ENCODE measurements around the gene CCDC157. TPM values are rescaled to one million over a fixed set of nuclear protein-coding genes. Genes with fewer than 3 reads are reported as not detected.

Gene CCDC157
- total RNA-seq, 1 experiment from 2014 or later: 2.2 TPM

- in situ Hi-C loops (cut with HindIII; ENCODE audit: low pct_unique_long_range_greater_than_20kb, low sequenced_read_pairs): no loop called here
- no peak for DNase-seq (ENCODE audit: low read depth)
Observed at GRCh38 chr22:30344447-30345200, 12.2 kb upstream of the CCDC157 start.

DNA sequence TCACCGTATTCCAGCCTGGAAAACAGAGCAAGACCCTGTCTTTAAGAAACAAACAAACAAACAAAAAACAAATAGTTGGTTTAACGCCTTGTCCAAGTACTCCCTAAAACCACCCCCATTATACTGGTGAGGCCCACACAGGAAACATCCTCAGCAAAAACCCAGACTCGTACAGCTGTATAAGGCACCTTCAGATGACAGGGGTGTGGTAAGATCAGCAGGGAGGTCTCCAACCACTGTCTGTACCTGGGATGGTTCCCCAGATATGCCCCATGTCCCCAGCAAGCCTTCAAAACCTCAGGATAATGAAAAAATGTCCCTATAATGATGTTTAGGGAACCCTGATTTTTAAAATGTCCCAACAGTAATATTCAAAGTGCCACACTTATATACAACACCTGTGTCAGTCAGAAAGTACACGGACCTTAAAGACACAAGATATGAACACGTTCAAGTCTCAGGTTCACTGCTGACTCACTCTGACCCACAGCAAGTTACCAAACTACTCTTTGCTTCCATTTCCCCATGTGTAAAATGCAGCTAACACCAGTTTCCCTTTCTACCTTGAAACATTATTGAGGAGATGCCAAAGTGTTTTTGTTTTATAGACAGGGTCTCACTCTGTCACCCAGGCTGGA, 9.4 kb upstream of the CCDC157 start:
- no peak for DNase-seq (ENCODE audit: low read depth)
- in situ Hi-C loops (cut with HindIII; ENCODE audit: low pct_unique_long_range_greater_than_20kb, low sequenced_read_pairs): no loop called here

DNA sequence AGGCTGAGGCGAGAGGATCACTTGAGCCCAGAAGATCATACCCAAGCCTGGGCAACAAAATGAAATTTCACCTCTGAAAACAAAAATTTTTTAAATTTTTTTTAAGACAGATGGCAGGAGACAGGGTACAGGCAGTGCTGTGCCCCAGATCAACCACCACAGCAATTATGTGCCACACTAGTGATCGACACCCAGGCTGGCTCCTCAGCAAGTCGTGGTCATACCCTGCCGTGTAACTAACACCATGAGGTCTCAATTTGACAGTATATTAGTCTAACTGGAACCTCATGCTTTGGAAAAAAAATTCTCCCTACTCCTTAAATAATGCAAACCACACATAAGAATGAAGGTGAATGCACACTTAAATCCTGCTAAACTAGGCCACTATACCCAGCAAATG, 8.4 kb upstream of the CCDC157 start:
- no peak for DNase-seq (ENCODE audit: low read depth)
- in situ Hi-C loops (cut with HindIII; ENCODE audit: low pct_unique_long_range_greater_than_20kb, low sequenced_read_pairs): no loop called here

DNA sequence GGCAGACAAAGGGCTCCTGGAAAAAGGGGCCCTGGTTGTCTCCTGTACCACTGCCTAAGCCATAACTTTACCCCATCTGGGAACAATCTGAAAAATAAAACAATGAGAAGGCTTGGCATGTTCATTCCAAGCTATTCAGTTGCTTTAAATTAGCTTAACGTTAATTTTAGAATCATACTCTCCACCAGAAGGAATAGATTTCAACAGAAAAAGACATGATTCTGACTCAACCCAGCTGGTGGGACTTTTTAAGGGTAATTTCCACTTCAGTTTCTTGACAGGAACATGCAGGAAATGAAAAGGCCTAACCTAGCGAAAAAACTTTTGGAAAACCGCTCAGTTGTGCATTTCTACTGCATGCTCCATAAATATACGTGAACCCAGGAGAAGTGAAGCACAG, 8.0 kb upstream of the CCDC157 start:
- in situ Hi-C loops (cut with HindIII; ENCODE audit: low pct_unique_long_range_greater_than_20kb, low sequenced_read_pairs): no loop called here
- no peak for DNase-seq (ENCODE audit: low read depth)

DNA sequence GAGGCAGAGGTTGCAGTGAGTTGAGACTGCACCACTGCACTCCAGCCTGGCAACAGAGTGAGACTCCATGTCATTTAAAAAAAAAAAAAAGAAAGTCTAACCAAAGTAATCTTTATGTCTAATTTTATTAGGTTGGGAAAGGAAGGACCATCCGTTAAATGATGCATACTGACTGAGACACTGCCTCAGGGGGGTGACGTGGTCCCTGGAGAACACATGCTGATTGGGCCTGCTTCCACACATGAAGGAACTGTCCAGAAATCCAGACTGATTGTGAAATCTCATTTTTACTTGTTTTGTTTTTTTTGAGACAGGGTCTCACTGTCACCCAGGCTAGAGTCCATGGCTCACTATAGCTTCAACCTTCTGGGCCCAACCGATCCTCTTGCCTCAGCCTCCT, 5.6 kb upstream of the CCDC157 start:
- in situ Hi-C loops (cut with HindIII; ENCODE audit: low pct_unique_long_range_greater_than_20kb, low sequenced_read_pairs): no loop called here
- no peak for DNase-seq (ENCODE audit: low read depth)

DNA sequence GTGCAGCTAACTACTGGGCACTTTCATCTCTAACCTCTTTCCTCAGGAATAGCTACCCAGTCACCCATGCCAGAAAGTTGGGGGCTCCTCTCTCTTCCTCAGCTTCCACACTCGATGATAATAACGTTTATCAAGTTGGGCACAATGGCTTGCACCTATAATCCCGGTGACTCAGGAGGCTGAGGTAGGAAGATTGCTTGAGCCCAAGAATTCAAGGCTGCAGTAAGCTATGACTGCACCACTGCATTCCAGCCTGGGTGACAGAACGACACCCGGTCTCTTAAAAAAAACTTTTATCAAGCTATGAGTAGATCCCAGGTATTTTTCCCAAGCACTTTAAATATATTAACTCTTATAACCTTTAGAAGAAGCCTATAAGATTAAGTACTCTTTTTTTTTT, 2.2 kb upstream of the CCDC157 start:
- DNase-seq (ENCODE audit: low read depth): no peak
- in situ Hi-C loops (cut with HindIII; ENCODE audit: low pct_unique_long_range_greater_than_20kb, low sequenced_read_pairs): no loop called here

GRCh38 chr22:30357236-30357570, 396 bp downstream of the CCDC157 start:
- no peak for DNase-seq (ENCODE audit: low read depth)
- in situ Hi-C loops (cut with HindIII; ENCODE audit: low pct_unique_long_range_greater_than_20kb, low sequenced_read_pairs): no loop called here

- in situ Hi-C loops (cut with HindIII; ENCODE audit: low pct_unique_long_range_greater_than_20kb, low sequenced_read_pairs): no loop called here
Observed at GRCh38 chr22:30357650-30358215, 926 bp downstream of the CCDC157 start.

DNA sequence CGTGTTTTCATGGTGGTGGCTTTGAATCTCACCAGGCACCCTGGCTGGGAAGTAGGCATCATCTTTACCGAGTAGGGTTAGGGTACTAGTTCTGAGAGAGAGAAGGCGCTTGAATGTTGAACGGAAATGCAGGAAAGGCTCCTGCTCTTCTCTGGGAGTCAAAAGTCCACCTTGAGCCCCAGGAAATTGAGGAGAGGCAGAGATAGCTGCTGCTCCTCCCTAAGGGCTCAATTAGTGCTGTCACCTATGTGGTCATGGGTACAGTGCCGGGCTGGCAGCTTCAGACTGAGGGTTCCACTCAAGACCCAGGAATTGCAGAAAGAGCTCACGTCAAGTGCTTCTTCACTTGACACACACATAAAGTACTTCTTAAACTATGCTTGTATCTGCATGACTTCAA, 1.7 kb downstream of the CCDC157 start:
- in situ Hi-C loops (cut with HindIII; ENCODE audit: low pct_unique_long_range_greater_than_20kb, low sequenced_read_pairs): no loop called here
- no peak for DNase-seq (ENCODE audit: low read depth)

More at GRCh38 chr22:30357650-30358215, 926 bp downstream of the CCDC157 start:
- DNase-seq (ENCODE audit: low read depth): no peak

DNA sequence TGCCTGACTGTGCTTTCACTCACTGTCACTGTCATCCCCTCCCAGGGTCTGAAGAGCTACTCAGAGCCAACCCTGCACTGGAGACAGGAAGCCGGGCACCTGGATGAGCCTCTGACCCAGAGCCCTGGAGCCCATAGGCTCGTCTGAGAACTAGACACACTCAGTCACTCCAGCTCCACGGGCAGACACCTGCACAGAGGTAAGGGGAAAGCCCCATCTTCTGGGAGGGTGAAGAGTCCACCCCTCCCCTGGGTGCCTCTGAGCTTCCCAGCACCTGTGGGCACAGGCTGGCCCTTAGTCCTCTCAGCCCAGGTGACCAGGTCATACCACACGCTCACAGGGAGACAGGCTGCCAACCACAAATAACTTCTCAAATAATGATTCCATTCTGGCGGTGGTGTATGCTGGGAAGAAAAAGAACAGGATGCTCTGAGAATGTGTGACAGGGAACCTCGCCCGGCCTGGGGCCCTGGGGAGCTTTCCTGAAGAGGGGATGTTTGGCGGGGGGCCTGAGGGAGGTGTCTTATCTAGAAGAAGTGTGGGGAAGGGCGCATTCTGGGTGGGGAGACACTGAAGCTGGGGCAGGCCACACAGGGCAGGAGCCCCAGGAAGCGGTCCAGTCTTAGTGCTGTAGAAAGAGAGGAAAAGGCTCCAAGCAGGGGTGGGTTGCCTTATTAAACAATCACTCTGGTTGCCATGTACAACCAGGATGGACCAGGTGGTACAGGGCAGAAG, 5.3 kb downstream of the CCDC157 start:
- no peak for DNase-seq (ENCODE audit: low read depth)
- in situ Hi-C loops (cut with HindIII; ENCODE audit: low pct_unique_long_range_greater_than_20kb, low sequenced_read_pairs): no loop called here

DNA sequence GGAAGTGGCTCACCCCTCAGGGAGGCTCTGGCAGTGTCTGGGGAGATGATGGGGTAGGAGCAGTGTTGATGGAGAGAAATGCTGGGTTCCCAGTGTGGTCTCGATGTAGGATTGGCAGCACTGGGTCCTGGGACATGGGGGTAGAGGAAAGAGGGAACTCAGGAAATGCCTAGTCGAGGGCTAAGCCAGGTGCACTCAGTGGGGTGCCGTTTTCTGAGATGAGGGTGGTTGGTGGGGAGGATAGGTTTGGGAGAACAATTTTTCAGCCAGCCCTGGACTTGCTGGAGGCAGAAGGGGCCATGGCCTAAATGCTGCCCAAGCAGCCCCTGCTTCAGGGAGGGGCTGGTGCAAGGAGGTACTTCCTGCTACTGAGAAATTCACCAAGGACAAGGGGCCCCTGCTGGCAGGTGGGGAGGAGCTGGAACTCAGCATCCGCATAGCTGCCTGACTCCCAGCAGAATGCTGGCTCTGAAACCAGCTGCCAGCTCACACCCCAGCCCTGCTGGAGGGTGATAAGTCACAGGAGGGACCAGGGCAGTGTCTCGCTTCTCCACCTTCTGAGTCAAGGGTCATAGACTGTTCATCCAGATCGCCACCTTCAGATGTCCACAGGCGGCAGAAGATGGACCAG, 6.0 kb downstream of the CCDC157 start:
- DNase-seq (ENCODE audit: low read depth): no peak

DNA sequence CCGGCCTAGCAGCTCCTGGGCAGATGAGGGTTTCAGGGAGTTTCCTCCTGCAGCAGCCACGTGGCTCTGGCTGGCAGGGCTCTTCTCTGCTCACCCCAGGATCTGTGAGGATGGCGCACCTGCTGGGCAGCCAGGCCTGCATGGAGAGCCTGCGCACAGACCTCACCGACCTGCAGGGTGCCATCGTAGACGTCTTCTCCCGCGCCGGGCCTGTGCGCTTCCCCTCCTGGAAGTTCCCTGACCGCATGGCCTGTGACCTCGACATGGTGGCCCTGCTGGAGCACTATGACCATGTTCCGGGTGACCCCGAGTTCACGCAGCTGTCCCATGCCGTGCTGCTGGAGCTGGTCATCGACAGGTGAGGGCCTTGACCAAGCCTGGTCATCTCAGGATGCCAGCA, 9.1 kb downstream of the CCDC157 start:
- DNase-seq (ENCODE audit: low read depth): no peak
- in situ Hi-C loops (cut with HindIII; ENCODE audit: low pct_unique_long_range_greater_than_20kb, low sequenced_read_pairs): no loop called here

More for the DNA sequence above, 6.0 kb downstream of the CCDC157 start:
- in situ Hi-C loops (cut with HindIII; ENCODE audit: low pct_unique_long_range_greater_than_20kb, low sequenced_read_pairs): no loop called here

DNA sequence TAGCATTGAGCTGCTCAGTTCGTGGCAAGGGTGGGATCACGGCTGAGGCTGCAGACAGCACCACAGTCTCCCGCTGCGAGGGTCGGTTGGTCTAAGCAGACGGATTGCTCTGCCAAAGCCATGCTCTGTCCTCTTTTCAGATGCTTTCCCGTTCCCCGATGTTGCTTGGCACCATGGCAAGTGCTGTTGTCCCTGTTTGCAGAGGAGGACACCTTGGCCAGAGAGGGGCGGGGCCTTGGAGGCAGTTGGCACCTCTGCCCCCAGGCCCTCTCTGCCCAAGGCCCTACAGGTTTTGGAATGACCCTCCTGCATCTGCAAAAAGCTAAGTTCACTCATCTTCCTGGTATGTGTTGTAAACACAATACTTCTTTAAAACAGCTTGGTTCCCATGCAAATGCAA, 11.6 kb downstream of the CCDC157 start:
- in situ Hi-C loops (cut with HindIII; ENCODE audit: low pct_unique_long_range_greater_than_20kb, low sequenced_read_pairs): no loop called here
- DNase-seq (ENCODE audit: low read depth): no peak

DNA sequence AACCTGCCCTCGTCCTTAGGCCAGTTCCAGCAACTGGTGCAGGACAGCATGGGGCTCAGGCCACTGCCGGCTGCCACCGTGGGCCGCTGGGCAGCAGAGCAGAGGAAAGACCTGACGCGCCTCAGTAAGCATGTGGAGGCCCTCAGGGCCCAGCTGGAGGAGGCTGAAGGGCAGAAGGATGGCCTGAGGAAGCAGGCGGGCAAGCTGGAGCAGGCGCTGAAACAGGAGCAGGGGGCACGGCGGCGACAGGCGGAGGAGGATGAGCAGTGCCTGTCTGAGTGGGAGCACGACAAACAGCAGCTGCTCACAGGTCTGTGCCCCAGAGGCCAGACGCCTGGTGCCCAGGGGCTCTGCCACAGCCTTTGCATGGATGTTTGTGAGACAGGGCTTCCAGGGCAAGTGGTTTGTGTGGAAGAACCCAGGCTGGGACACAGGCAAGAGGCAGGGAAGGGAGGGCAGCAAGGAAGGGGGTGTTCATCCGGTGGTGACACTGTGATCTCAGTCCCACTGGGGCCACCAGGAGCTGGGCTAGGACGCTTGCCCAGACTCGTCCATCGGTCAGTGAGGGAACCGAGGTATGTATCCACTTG, 13.9 kb downstream of the CCDC157 start:
- in situ Hi-C loops (cut with HindIII; ENCODE audit: low pct_unique_long_range_greater_than_20kb, low sequenced_read_pairs): no loop called here

GRCh38 chr22:30371321-30371720, 14.5 kb downstream of the CCDC157 start:
- in situ Hi-C loops (cut with HindIII; ENCODE audit: low pct_unique_long_range_greater_than_20kb, low sequenced_read_pairs): no loop called here
- DNase-seq (ENCODE audit: low read depth): no peak

More for the DNA sequence above, 13.9 kb downstream of the CCDC157 start:
- DNase-seq (ENCODE audit: low read depth): no peak

- DNase-seq (ENCODE audit: low read depth): no peak
- in situ Hi-C loops (cut with HindIII; ENCODE audit: low pct_unique_long_range_greater_than_20kb, low sequenced_read_pairs): no loop called here
Observed at GRCh38 chr22:30371981-30372380, 15.2 kb downstream of the CCDC157 start.

- DNase-seq (ENCODE audit: low read depth): no peak
- in situ Hi-C loops (cut with HindIII; ENCODE audit: low pct_unique_long_range_greater_than_20kb, low sequenced_read_pairs): no loop called here
Observed at GRCh38 chr22:30372915-30373314, 16.1 kb downstream of the CCDC157 start.
